MM.1S (cell line): ENCODE data around the gene MEG3.

Experiments
- DNase-seq: peaks from one replicate; pipeline ENCODE4 v3.0.0-alpha.2; 2015
- H2AFZ ChIP-seq: fragments of 300-600 bp; sonication (generic); 2 replicates; pipeline ENCODE4 v1.6.0; 2016; ENCODE audit warnings: antibody characterized with exemption, low read length
- H3F3A ChIP-seq: fragments of 300-600 bp; sonication (generic); 2 replicates; pipeline ENCODE4 v1.6.1; 2016; ENCODE audit warnings: mild to moderate bottlenecking, antibody characterized with exemption, low read length, moderate library complexity, mixed read lengths; ENCODE audit not compliant: insufficient read depth
- H3K27ac ChIP-seq: fragments of 300-600 bp; sonication (generic); 2 replicates; pipeline ENCODE4 v1.5.1; 2016; ENCODE audit warnings: mild to moderate bottlenecking, low read length
- H3K27me3 ChIP-seq: fragments of 300-600 bp; sonication (generic); replicated peaks from 2 replicates; pipeline ENCODE4 v1.6.0; 2016; ENCODE audit warnings: low read length; ENCODE audit not compliant: insufficient read depth
- H3K36me3 ChIP-seq: fragments of 300-600 bp; sonication (generic); replicated peaks from 2 replicates; pipeline ENCODE4 v1.6.1; 2016; ENCODE audit warnings: mild to moderate bottlenecking, low read length, mixed read lengths; ENCODE audit not compliant: insufficient read depth
- H3K4me1 ChIP-seq: fragments of 300-600 bp; sonication (generic); 2 replicates; pipeline ENCODE4 v1.6.1; 2016; ENCODE audit warnings: low read length, mixed read lengths
- H3K4me2 ChIP-seq: fragments of 300-600 bp; sonication (generic); 2 replicates; pipeline ENCODE4 v1.6.0; 2016; ENCODE audit warnings: low read depth, low read length
- H3K4me3 ChIP-seq: fragments of 300-600 bp; sonication (generic); 2 replicates; pipeline ENCODE4 v1.5.1; 2016; ENCODE audit warnings: low read length, mixed read lengths
- H3K79me2 ChIP-seq: fragments of 300-600 bp; sonication (generic); 2 replicates; pipeline ENCODE4 v1.6.1; 2016; ENCODE audit warnings: mixed run types, low read length, mixed read lengths
- H3K9ac ChIP-seq: fragments of 300-600 bp; sonication (generic); 2 replicates; pipeline ENCODE4 v1.6.1; 2016; ENCODE audit warnings: low read length, mixed read lengths
- H3K9me2 ChIP-seq: fragments of 300-600 bp; sonication (generic); replicated peaks from 2 replicates; pipeline ENCODE4 v1.6.1; 2016; ENCODE audit warnings: mild to moderate bottlenecking, low read length, mixed read lengths; ENCODE audit not compliant: insufficient read depth
- H3K9me3 ChIP-seq: fragments of 300-600 bp; sonication (generic); replicated peaks from 2 replicates; pipeline ENCODE4 v1.6.1; 2016; ENCODE audit warnings: mild to moderate bottlenecking, low read length, mixed read lengths; ENCODE audit not compliant: insufficient read depth
- H4K20me1 ChIP-seq: fragments of 300-600 bp; sonication (generic); 2 replicates; pipeline ENCODE4 v1.6.1; 2016; ENCODE audit warnings: mild to moderate bottlenecking, low read length, moderate library complexity, mixed read lengths; ENCODE audit not compliant: insufficient read depth
- CTCF ChIP-seq: fragments of 300-600 bp; sonication (generic); IDR thresholded peaks from 2 replicates; pipeline ENCODE4 v1.5.1; 2016; ENCODE audit warnings: antibody characterized with exemption, low read length, mixed read lengths
- EZH2 ChIP-seq: fragments of 300-600 bp; sonication (generic); optimal IDR thresholded peaks from 2 replicates; pipeline ENCODE3; 2017; ENCODE audit warnings: low read depth, mild to moderate bottlenecking, antibody characterized with exemption, low read length, mixed read lengths
- EZH2phosphoT487 ChIP-seq: fragments of 300-600 bp; sonication (generic); IDR thresholded peaks from 2 replicates; pipeline ENCODE4 v1.6.1; 2018; ENCODE audit warnings: antibody characterized with exemption, low read length

MEG3 gene

DNA sequence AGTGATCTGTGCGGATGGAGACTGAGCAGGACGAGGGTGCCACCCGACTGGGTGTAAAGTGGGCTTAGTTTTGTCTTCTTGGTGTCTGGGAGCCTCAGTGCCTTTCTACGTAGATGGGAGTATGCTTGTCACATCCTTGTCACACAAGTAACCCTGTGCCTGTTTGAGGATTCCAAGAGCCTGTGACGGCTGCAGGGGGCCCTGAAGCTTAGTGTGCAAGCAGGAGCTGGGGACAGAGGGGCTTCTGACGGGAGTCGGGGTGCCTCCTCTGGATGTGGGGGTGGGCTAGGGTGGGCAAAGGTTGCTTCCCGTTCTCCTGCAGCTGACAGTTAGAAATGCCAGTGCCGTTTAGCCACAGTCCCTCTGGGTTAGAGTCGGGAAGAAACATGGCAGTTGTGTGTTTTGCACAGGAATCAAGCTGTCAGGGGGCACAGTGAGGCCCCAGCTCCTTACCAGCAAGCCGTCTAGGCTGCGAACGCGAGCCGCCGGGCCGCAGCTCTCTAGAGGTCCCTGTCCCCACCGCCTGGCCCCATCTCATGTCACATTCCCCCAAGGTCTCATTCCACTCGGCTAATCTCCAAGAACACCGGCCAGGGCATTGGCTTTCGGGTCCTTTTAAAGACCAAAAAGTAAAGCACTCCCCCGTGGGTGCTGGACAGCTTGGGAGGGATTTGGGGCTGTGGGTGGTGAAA lies 70.6 kb downstream of the MEG3 start:
- no peaks in the 10 kb centered on the region for H3K36me3 ChIP-seq

GRCh38 chr14:100898465-100898864 lies 72.5 kb downstream of the MEG3 start:
- Histone ChIP-seq H3K4me3 (no peak overlapping the region), H2AFZ (no peak overlapping the region), H3K79me2 (no peaks in the 10 kb centered on the region), H3K9me3 (no peaks in the 10 kb centered on the region), H3K27me3 (peaks cover 38% of the 10 kb centered on the region), H3K27ac (no peak overlapping the region), H3K4me2 (no peak overlapping the region), H3K36me3 (no peaks in the 10 kb centered on the region), H3K9me2 (no peaks in the 10 kb centered on the region), H3K4me1 (no peaks in the 10 kb centered on the region), H3F3A (no peaks in the 10 kb centered on the region), H4K20me1 (no peaks in the 10 kb centered on the region), H3K9ac (no peak overlapping the region)
- no peak for DNase-seq
- TF ChIP-seq CTCF (no peak), EZH2 (no peak), EZH2phosphoT487 (no peak)

More for the DNA sequence above, 70.6 kb downstream of the MEG3 start:
- no peak for DNase-seq
- Histone ChIP-seq H3K4me1 (no peaks in the 10 kb centered on the region), H3K27ac (no peak overlapping the region), H3K9me2 (no peaks in the 10 kb centered on the region), H3K27me3 (peaks cover 47% of the 10 kb centered on the region), H3K4me3 (no peak overlapping the region), H3K9me3 (no peaks in the 10 kb centered on the region), H3K9ac (no peak overlapping the region), H3F3A (no peaks in the 10 kb centered on the region), H2AFZ (no peak overlapping the region), H3K4me2 (no peak overlapping the region), H4K20me1 (no peaks in the 10 kb centered on the region), H3K79me2 (no peaks in the 10 kb centered on the region)
- TF ChIP-seq EZH2 (no peak), EZH2phosphoT487 (no peak), CTCF (no peak)

- TF ChIP-seq CTCF, result no peak
- no peak for TF ChIP-seq EZH2phosphoT487
- TF ChIP-seq EZH2, result no peak
- H3K36me3 ChIP-seq, result no peaks in the 10 kb centered on the region
- H3K9ac ChIP-seq, result no peak overlapping the region
- no peaks in the 10 kb centered on the region for H3K9me3 ChIP-seq
- H4K20me1 ChIP-seq, result no peaks in the 10 kb centered on the region
- no peak overlapping the region for H3K4me2 ChIP-seq
- H3K4me1 ChIP-seq, result no peaks in the 10 kb centered on the region
- no peaks in the 10 kb centered on the region for H3K9me2 ChIP-seq
- no peak overlapping the region for H3K27ac ChIP-seq
- peaks cover 35% of the 10 kb centered on the region for H3K27me3 ChIP-seq
- H3K79me2 ChIP-seq, result no peaks in the 10 kb centered on the region
- H2AFZ ChIP-seq, result no peak overlapping the region
- H3F3A ChIP-seq, result no peaks in the 10 kb centered on the region
- no peak for DNase-seq
- H3K4me3 ChIP-seq, result no peak overlapping the region
Measured at GRCh38 chr14:100898935-100899883, 73.3 kb downstream of the MEG3 start.
